Left lung (tissue), 10 donors: Measurements from ENCODE around the gene VPS37C. TPM values are rescaled to one million over a fixed set of nuclear protein-coding genes. Genes with fewer than 3 reads are reported as not detected.

ENCODE experiments used
- ATAC-seq: fragments of 200-7000 bp; cut with Tn5 transposase; one replicate; pipeline ENCODE4 v1.9.1; 2020; ENCODE audit warnings: moderate library complexity
- DNase-seq, 4 donors: peaks; one replicate each; pipeline ENCODE4 v3.0.0-alpha.2; 2013 to 2020
- H3K27ac ChIP-seq, 2 donors: fragments of 200-600 bp; sonication (generic) in 1 of 2; one replicate each; pipeline versions ENCODE4 v1.5.0 to v1.8.0; 2020 to 2021
- H3K27me3 ChIP-seq, 2 donors: fragments of 200-600 bp; sonication (generic) in 1 of 2; one replicate each; pipeline versions ENCODE4 v1.5.0 to v1.8.0; 2020 to 2021
- H3K36me3 ChIP-seq, 2 donors: fragments of 200-600 bp; sonication (generic) in 1 of 2; one replicate each; pipeline versions ENCODE4 v1.5.0 to v1.8.0; 2020 to 2021
- H3K4me1 ChIP-seq, 2 donors: fragments of 200-600 bp; one replicate each; pipeline ENCODE4 v1.8.0; 2021
- H3K4me3 ChIP-seq, 2 donors: fragments of 200-600 bp; sonication (generic) in 1 of 2; one replicate each; pipeline versions ENCODE4 v1.5.0 to v1.8.0; 2020 to 2021; ENCODE audit warnings: mild to moderate bottlenecking in 1 of 2
- H3K9me3 ChIP-seq, 2 donors: fragments of 200-600 bp; sonication (generic) in 1 of 2; one replicate each; pipeline versions ENCODE4 v1.5.0 to v1.8.0; 2020 to 2021
- CTCF ChIP-seq, 2 donors: fragments of 200-600 bp; sonication (generic) in 1 of 2; IDR thresholded peaks; one replicate each; pipeline versions ENCODE4 v1.5.0 to v1.8.0; 2021; ENCODE audit warnings: antibody characterized with exemption in 2 of 2
- intact Hi-C, 2 donors: fragments of 100-400 bp; cut with DNase I; formaldehyde crosslinking; loops; one replicate each; pipeline versions ENCODE4 v1.11.2 to v1.14.2; 2022
- polyA plus RNA-seq, 6 donors: library from polyadenylated mRNA; unstranded; fragments of 120-200 nt; gene quantifications; one replicate each; pipeline ENCODE4 v1.2.1, GENCODE V29; 2013; ENCODE audit not compliant: insufficient read length in 6 of 6
- total RNA-seq, 2 donors: library from RNA; stranded (reverse); fragmentation: NEBNext Ultra II Directional; extraction: Animal tissue kit (Norgen Biotek cat#: 25700); gene quantifications; one replicate each; pipeline ENCODE4 v1.2.1, GENCODE V29; 2021
- donor health status: DM: no; HTN: yes; CAD: no.
- donor health status: DM: no; HTN: no; CAD: no.

Gene VPS37C
- total and polyA plus RNA-seq, 8 donors = 14.7 to 30.8 (median 17.7) TPM

- H3K27ac ChIP-seq = no peak overlapping the region
- ATAC-seq (no peak), DNase-seq (no peak)
- TF ChIP-seq CTCF (IDR thresholded peaks at IDR 0.05) = no peak
- H3K27me3 ChIP-seq = peaks cover 0 to 12% of the 10 kb centered on the region in 2 donors
- intact Hi-C loops = no loop called here
- H3K4me1 ChIP-seq = no peaks in the 10 kb centered on the region
- H3K36me3 ChIP-seq = no peaks in the 10 kb centered on the region
- H3K9me3 ChIP-seq = no peaks in the 10 kb centered on the region
- H3K4me3 ChIP-seq = no peak overlapping the region
Measured at GRCh38 chr11:61120099-61120705, 41.0 kb downstream of the VPS37C start.

GRCh38 chr11:61119571-61119970, 41.7 kb downstream of the VPS37C start:
- Histone ChIP-seq H3K9me3 (no peaks in the 10 kb centered on the region), H3K4me1 (no peaks in the 10 kb centered on the region), H3K27me3 (peaks cover 0 to 12% of the 10 kb centered on the region in 2 donors), H3K4me3 (no peak overlapping the region), H3K36me3 (no peaks in the 10 kb centered on the region), H3K27ac (no peak overlapping the region)
- intact Hi-C loops = no loop called here
- DNase-seq (no peak), ATAC-seq (no peak)
- TF ChIP-seq CTCF (IDR thresholded peaks at IDR 0.05) = no peak

- H3K4me1 ChIP-seq = no peaks in the 10 kb centered on the region
- ATAC-seq (no peak), DNase-seq (no peak)
- peaks cover 0 to 12% of the 10 kb centered on the region in 2 donors for H3K27me3 ChIP-seq
- no peaks in the 10 kb centered on the region for H3K36me3 ChIP-seq
- H3K9me3 ChIP-seq = no peaks in the 10 kb centered on the region
- TF ChIP-seq CTCF (IDR thresholded peaks at IDR 0.05) = no peak
- H3K27ac ChIP-seq = no peak overlapping the region
- intact Hi-C loops = no loop called here
- H3K4me3 ChIP-seq = no peak overlapping the region
Measured at GRCh38 chr11:61119055-61119454, 42.2 kb downstream of the VPS37C start.

- DNase-seq (no peak), ATAC-seq (no peak)
- Histone ChIP-seq H3K27ac (no peak overlapping the region), H3K27me3 (peaks cover 0 to 12% of the 10 kb centered on the region in 2 donors), H3K4me1 (no peaks in the 10 kb centered on the region), H3K9me3 (no peaks in the 10 kb centered on the region), H3K36me3 (no peaks in the 10 kb centered on the region), H3K4me3 (no peak overlapping the region)
- intact Hi-C loops = no loop called here
- TF ChIP-seq CTCF (IDR thresholded peaks at IDR 0.05) = no peak
Measured at GRCh38 chr11:61118406-61118805, 42.8 kb downstream of the VPS37C start.

GRCh38 chr11:61118004-61118403, 43.2 kb downstream of the VPS37C start:
- ATAC-seq (no peak), DNase-seq (no peak)
- TF ChIP-seq CTCF (IDR thresholded peaks at IDR 0.05) = no peak
- no peaks in the 10 kb centered on the region for H3K4me1 ChIP-seq
- peaks cover 0 to 12% of the 10 kb centered on the region in 2 donors for H3K27me3 ChIP-seq
- no peaks in the 10 kb centered on the region for H3K36me3 ChIP-seq
- intact Hi-C loops = no loop called here
- no peak overlapping the region for H3K4me3 ChIP-seq
- no peaks in the 10 kb centered on the region for H3K9me3 ChIP-seq
- H3K27ac ChIP-seq = no peak overlapping the region
